Transverse colon (tissue), 4 donors: ENCODE results near the gene SMCO2. TPM values are rescaled to one million over a fixed set of nuclear protein-coding genes. Genes with fewer than 3 reads are reported as not detected.
A peak's percentile ranks its signal among the peaks of the same experiment; 100 is the strongest.

ENCODE experiments used
- DNase-seq: peaks from one replicate; pipeline ENCODE4 v3.0.0-alpha.2; 2019
- H3K27ac ChIP-seq, 4 donors: fragments of 200-600 bp; sonication (generic); 2 replicates each; pipeline ENCODE4 v1.5.1; 2016 to 2018; ENCODE audit warnings: inconsistent platforms in 4 of 4
- H3K27me3 ChIP-seq: fragments of 200-600 bp; sonication (generic); 2 replicates; pipeline ENCODE4 v1.5.1; 2017; ENCODE audit warnings: inconsistent platforms
- H3K36me3 ChIP-seq, 4 donors: fragments of 200-600 bp; sonication (generic); 2 replicates each; pipeline ENCODE4 v1.5.1; 2017 to 2019; ENCODE audit warnings: inconsistent platforms in 4 of 4
- H3K4me1 ChIP-seq, 4 donors: fragments of 200-600 bp; sonication (generic); 2 replicates each; pipeline ENCODE4 v1.5.1; 2017 to 2020; ENCODE audit warnings: inconsistent platforms in 4 of 4
- H3K4me3 ChIP-seq, 4 donors: fragments of 200-600 bp; sonication (generic); 1 replicate in 1 of 4; 2 replicates in 3 of 4; pipeline versions ENCODE4 v1.5.1 to v1.6.1; 2017 to 2019; ENCODE audit warnings: inconsistent platforms in 4 of 4
- H3K9me3 ChIP-seq, 2 donors: fragments of 200-600 bp; sonication (generic); 2 replicates each; pipeline ENCODE4 v1.5.1; 2017 to 2019; ENCODE audit warnings: inconsistent platforms in 2 of 2
- CTCF ChIP-seq, 5 experiments: fragments of 200-600 bp in 3 of 5; fragments of 450-650 bp in 2 of 5; sonication (generic) in 3 of 5; IDR thresholded peaks; 1 replicate in 2 of 5; 2 replicates in 3 of 5; pipeline ENCODE4 v1.5.1; 2016 to 2017; ENCODE audit warnings: antibody characterized with exemption in 5 of 5, inconsistent platforms in 3 of 5, mild to moderate bottlenecking in 2 of 5, moderate library complexity in 1 of 5
- EP300 ChIP-seq: sonication (generic); formaldehyde crosslinking; IDR thresholded peaks from one replicate; pipeline ENCODE4 v1.6.1; 2017; ENCODE audit warnings: antibody characterized with exemption, low read depth
- POLR2A ChIP-seq: fragments of 450-650 bp; IDR thresholded peaks from one replicate; pipeline ENCODE4 v1.6.1; 2016; ENCODE audit warnings: antibody characterized with exemption, mild to moderate bottlenecking, moderate library complexity
- POLR2AphosphoS5 ChIP-seq, 3 donors: sonication (generic); formaldehyde crosslinking; IDR thresholded peaks; one replicate each; pipeline ENCODE4 v1.6.1; 2016; ENCODE audit warnings: antibody characterized with exemption in 3 of 3
- WGBS, 2 donors: methylation state at CpG; one replicate each; pipeline ENCODE4 v1.1.5; 2018; ENCODE audit warnings: low coverage in 1 of 2; 5-methylcytosine and 5-hydroxymethylcytosine counted together
- in situ Hi-C, 4 donors: fragments of 200-750 bp; cut with MboI; loops; one replicate each; pipeline versions ENCODE4 v1.15.0 to v1.15.1; 2017; ENCODE audit warnings: low sequenced_read_pairs in 3 of 4, low pct_ligation_motif_present in 1 of 4, low pct_unique_long_range_greater_than_20kb in 1 of 4
- intact Hi-C: fragments of 100-400 bp; cut with DNase I; formaldehyde crosslinking; loops from one replicate; pipeline ENCODE4 v1.15.1; 2023; ENCODE audit warnings: low total_unique reads
- total RNA-seq, 4 donors: library from RNA; depleted of rRNA; stranded (reverse); fragments of >200 nt; gene quantifications; one replicate each; pipeline ENCODE4 v1.1.0, GENCODE V29; 2016

SMCO2 gene
- total RNA-seq, 4 donors from 2014 or later = not detected

GRCh38 chr12:27534765-27535161 lies 88.2 kb downstream of the SMCO2 start:
- WGBS, 2 donors = 63 to 80% methylated on average over 1 of the region's 1 CpG

GRCh38 chr12:27535318-27535717 lies 88.8 kb downstream of the SMCO2 start:
- H3K36me3 ChIP-seq = no peaks in the 10 kb centered on the region
- no peak overlapping the region for H3K4me3 ChIP-seq
- H3K27ac ChIP-seq = no peak overlapping the region
- peaks cover 7 to 44% (median 14%) of the 10 kb centered on the region in 4 donors for H3K4me1 ChIP-seq
- H3K27me3 ChIP-seq = no peaks in the 10 kb centered on the region
- DNase-seq = no peak
- in situ Hi-C loops (no loop called here), intact Hi-C loops (no loop called here)
- 93 to 95% methylated on average over 3 to 6 of the region's 6 CpGs for WGBS, 2 donors
- no peaks in the 10 kb centered on the region for H3K9me3 ChIP-seq
- TF ChIP-seq EP300 = no peak
- no peak for TF ChIP-seq POLR2A
- no peak for TF ChIP-seq CTCF (IDR thresholded peaks at IDR 0.05)
- no peak for TF ChIP-seq POLR2AphosphoS5 (IDR thresholded peaks at IDR 0.05)

More at GRCh38 chr12:27534765-27535161, 88.2 kb downstream of the SMCO2 start:
- H3K36me3 ChIP-seq = no peaks in the 10 kb centered on the region
- H3K9me3 ChIP-seq = no peaks in the 10 kb centered on the region
- DNase-seq = no peak
- TF ChIP-seq CTCF (IDR thresholded peaks at IDR 0.05) (no peak), POLR2AphosphoS5 (IDR thresholded peaks at IDR 0.05) (no peak), EP300 (no peak), POLR2A (no peak)
- H3K4me1 ChIP-seq = peaks cover 7 to 40% (median 14%) of the 10 kb centered on the region in 4 donors
- in situ Hi-C loops (no loop called here), intact Hi-C loops (no loop called here)
- H3K27me3 ChIP-seq = no peaks in the 10 kb centered on the region
- H3K27ac ChIP-seq = no peak overlapping the region
- H3K4me3 ChIP-seq = no peak overlapping the region

- in situ Hi-C loops = no loop called here
- Histone ChIP-seq H3K4me3 (no peak overlapping the region), H3K4me1 (peaks cover 7 to 41% (median 17%) of the 10 kb centered on the region in 4 donors), H3K27ac (peak overlapping the region in 1 of 4 donors; percentile 13), H3K9me3 (no peaks in the 10 kb centered on the region), H3K36me3 (no peaks in the 10 kb centered on the region), H3K27me3 (no peaks in the 10 kb centered on the region)
- no peak for DNase-seq
- TF ChIP-seq CTCF (IDR thresholded peaks at IDR 0.05) (no peak), POLR2A (no peak), EP300 (no peak), POLR2AphosphoS5 (IDR thresholded peaks at IDR 0.05) (no peak)
- 64 to 66% methylated on average over 8 of the region's 8 CpGs for WGBS, 2 donors
- intact Hi-C loops = no loop called here
Observed at GRCh38 chr12:27537855-27538675, 91.5 kb downstream of the SMCO2 start.

GRCh38 chr12:27539191-27539631 lies 92.7 kb downstream of the SMCO2 start:
- Histone ChIP-seq H3K4me3 (no peak overlapping the region), H3K36me3 (no peaks in the 10 kb centered on the region), H3K27ac (peak overlapping the region; percentile 13 to 25 (median 16)), H3K27me3 (no peaks in the 10 kb centered on the region), H3K4me1 (peaks cover 7 to 41% (median 17%) of the 10 kb centered on the region in 4 donors), H3K9me3 (no peaks in the 10 kb centered on the region)
- intact Hi-C loops (no loop called here), in situ Hi-C loops (no loop called here)
- 32 to 50% methylated on average over 3 to 4 of the region's 4 CpGs for WGBS, 2 donors
- TF ChIP-seq POLR2A (no peak), POLR2AphosphoS5 (IDR thresholded peaks at IDR 0.05) (no peak), EP300 (no peak), CTCF (IDR thresholded peaks at IDR 0.05) (no peak)
- DNase-seq = no peak
